ENCODE data around the gene GAMT.
A peak's percentile ranks its signal among the peaks of the same experiment; 100 is the strongest.

GAMT gene

GRCh38 chr19:1400281-1401137, 833 bp downstream of the GAMT start:
- Mint-ChIP-seq H3K27me3 (no peaks in the 10 kb centered on the region), H3K4me1 (peaks cover 16% of the 10 kb centered on the region), H3K4me3 (peak overlapping the region; percentile 68), H3K36me3 (no peaks in the 10 kb centered on the region), H3K9me3 (no peaks in the 10 kb centered on the region), H3K27ac (no peak overlapping the region)

DNA sequence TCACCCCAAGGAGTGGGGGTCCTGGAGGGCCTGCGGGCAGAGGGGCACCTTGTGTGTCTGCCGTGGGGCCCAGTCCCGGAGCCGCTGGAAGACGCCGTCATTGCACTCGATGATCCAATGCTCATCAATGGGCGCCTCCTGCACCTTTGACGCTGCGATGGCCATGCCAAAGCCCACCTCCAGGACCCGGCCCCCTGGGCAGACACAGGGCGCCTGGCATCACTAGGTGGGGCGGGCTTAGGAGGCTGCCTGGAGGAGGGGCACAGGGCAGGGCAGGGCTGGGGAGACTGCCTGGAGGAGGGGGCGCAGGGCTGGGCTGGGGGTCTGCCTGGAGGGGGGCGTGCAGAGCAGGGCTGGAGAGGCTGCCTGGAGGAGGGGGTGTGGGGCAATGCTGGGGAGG, 1.6 kb downstream of the GAMT start:
- no peaks in the 10 kb centered on the region for H3K27me3 Mint-ChIP-seq
- peaks cover 16% of the 10 kb centered on the region for H3K4me1 Mint-ChIP-seq
- H3K27ac Mint-ChIP-seq, result no peak overlapping the region
- no peak overlapping the region for H3K4me3 Mint-ChIP-seq
- no peaks in the 10 kb centered on the region for H3K36me3 Mint-ChIP-seq
- H3K9me3 Mint-ChIP-seq, result no peaks in the 10 kb centered on the region

DNA sequence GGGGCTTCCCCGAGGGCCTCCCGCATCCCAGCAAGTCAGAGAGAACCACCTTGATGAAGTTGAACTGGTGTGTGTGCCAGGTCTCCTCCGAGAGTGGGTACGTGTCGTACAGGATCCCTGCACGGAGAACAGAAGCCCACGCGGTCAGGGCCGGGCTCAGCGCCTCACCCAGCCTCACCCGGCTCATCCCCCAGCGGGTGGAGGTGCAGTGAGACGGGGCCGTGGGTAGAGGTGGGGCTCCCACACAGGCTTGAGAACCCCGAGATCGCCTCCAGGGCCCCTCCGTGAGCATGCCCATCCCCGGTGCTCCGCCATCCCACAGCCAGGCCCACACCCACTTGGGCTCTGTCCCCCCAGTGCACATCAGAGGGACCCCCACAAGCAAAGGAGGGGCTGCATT, 2.3 kb downstream of the GAMT start:
- H3K9me3 Mint-ChIP-seq, result no peaks in the 10 kb centered on the region
- H3K36me3 Mint-ChIP-seq, result no peaks in the 10 kb centered on the region
- no peak overlapping the region for H3K27ac Mint-ChIP-seq
- H3K4me3 Mint-ChIP-seq, result no peak overlapping the region
- H3K27me3 Mint-ChIP-seq, result no peaks in the 10 kb centered on the region
- peaks cover 16% of the 10 kb centered on the region for H3K4me1 Mint-ChIP-seq

DNA sequence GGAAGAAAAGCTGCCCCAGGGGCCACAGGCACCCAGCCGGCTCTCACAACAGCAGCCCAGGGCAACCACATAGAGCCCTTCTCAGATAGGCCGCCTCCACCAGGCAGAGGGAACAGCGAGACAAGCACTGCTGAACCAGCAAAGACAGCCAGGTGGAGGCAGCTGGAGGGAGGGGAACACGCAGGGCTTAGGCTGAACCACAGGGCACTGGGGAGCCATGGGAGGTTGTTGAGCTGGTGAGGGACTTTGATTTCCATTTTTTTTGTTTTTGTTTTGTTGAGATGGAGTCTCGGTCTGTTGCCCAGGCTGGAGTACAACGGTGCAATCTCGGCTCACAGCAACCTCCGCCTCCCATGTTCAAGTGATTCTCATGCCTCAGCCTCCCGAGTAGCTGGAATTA, 3.5 kb downstream of the GAMT start:
- Mint-ChIP-seq H3K36me3 (no peaks in the 10 kb centered on the region), H3K4me1 (peaks cover 14% of the 10 kb centered on the region), H3K9me3 (no peaks in the 10 kb centered on the region), H3K27me3 (no peaks in the 10 kb centered on the region), H3K4me3 (no peak overlapping the region), H3K27ac (no peak overlapping the region)

DNA sequence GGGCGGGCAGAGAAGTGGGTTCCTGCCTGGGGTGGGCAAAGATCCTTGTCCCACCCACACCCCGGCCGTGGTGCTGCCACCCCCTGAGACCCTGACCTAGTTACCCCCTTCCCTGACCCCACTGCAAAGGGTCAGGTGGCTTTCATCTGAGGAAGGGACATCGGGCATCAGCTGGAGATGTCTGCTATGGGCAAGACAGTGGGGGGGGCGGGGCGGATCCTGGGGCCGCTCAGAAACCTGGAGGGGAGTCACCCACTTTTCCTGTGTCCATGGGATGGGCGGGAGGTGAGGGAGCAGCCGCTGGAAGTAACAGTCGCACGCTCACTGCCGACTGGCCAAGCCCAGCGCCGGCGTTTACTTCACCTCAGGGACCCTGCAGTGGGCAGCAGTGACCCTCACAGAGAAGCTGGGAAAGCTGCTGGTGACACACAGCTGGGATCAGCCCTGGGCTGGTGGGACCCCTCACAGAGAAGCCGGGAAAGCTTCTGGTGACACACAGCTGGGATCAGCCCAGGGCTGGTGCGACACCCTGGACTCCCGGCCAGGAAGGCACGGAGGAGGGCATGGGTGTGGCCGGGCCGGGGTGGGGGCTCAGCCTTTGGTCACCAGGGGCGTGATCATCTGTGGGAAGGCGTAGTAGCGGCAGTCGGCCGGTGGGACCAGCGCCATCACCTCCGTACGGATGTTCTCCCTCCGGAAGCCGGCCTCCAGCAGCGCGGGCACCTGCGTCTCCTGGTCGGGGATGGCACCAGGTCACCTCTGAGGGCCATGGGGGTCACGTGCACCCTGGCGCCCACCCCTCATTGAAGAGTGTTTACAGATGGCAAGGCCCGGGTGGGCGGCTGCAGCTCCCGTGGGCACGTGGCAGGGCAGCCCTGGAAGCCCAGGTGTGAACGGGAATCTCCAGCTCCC, 4.3 kb downstream of the GAMT start:
- H3K27ac Mint-ChIP-seq, result no peak overlapping the region
- H3K27me3 Mint-ChIP-seq, result no peaks in the 10 kb centered on the region
- no peaks in the 10 kb centered on the region for H3K9me3 Mint-ChIP-seq
- H3K36me3 Mint-ChIP-seq, result peaks cover 1% of the 10 kb centered on the region
- peaks cover 9% of the 10 kb centered on the region for H3K4me1 Mint-ChIP-seq
- no peak overlapping the region for H3K4me3 Mint-ChIP-seq

GRCh38 chr19:1396019-1396767, 5.1 kb downstream of the GAMT start:
- Mint-ChIP-seq H3K4me1 (peaks cover 9% of the 10 kb centered on the region), H3K36me3 (peaks cover 1% of the 10 kb centered on the region), H3K27me3 (no peaks in the 10 kb centered on the region), H3K4me3 (no peak overlapping the region), H3K27ac (no peak overlapping the region), H3K9me3 (no peaks in the 10 kb centered on the region)

DNA sequence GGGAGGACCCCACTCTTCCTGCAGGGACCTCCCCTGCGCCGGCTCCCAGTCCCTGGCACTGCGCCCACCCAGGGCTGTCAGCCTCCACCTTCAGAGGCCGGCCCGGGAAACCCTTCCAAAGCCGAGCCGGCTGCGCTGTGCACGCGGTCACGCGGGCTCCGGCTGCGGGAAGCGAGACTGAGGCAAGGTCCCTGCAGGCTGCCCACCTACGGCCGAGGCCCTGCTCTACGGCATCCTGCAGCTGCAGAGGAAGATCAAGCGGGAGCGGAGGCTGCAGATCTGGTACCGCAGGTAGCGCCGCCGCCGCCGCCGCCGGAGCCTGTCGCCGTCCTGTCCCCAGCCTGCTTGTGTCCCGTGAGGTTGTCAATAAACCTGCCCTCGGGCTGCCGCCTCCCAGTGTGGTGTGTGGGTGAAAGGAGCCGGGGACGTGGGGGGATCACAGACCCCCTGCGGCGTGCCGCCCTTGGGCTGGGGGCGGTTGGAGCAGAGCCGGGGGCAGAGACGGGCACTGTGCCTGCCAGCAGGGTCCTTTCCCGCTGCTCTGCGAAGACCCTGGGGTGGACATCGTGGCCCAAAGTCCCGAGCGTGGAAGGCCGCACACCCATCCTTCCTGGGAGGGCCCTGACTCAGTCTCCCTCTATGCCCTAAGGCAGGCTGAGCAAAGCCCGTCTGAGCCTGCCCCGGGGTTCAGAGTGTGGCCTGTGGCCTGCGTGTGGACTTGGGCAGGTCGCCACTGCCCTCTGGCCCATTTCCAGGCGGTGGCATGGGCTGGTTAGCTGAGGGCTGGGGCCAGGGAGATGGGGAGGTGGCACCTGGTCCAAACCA, 5.9 kb downstream of the GAMT start:
- H3K9me3 Mint-ChIP-seq, result no peaks in the 10 kb centered on the region
- H3K36me3 Mint-ChIP-seq, result peaks cover 1% of the 10 kb centered on the region
- no peaks in the 10 kb centered on the region for H3K27me3 Mint-ChIP-seq
- no peak overlapping the region for H3K4me3 Mint-ChIP-seq
- H3K27ac Mint-ChIP-seq, result no peak overlapping the region
- peaks cover 9% of the 10 kb centered on the region for H3K4me1 Mint-ChIP-seq

DNA sequence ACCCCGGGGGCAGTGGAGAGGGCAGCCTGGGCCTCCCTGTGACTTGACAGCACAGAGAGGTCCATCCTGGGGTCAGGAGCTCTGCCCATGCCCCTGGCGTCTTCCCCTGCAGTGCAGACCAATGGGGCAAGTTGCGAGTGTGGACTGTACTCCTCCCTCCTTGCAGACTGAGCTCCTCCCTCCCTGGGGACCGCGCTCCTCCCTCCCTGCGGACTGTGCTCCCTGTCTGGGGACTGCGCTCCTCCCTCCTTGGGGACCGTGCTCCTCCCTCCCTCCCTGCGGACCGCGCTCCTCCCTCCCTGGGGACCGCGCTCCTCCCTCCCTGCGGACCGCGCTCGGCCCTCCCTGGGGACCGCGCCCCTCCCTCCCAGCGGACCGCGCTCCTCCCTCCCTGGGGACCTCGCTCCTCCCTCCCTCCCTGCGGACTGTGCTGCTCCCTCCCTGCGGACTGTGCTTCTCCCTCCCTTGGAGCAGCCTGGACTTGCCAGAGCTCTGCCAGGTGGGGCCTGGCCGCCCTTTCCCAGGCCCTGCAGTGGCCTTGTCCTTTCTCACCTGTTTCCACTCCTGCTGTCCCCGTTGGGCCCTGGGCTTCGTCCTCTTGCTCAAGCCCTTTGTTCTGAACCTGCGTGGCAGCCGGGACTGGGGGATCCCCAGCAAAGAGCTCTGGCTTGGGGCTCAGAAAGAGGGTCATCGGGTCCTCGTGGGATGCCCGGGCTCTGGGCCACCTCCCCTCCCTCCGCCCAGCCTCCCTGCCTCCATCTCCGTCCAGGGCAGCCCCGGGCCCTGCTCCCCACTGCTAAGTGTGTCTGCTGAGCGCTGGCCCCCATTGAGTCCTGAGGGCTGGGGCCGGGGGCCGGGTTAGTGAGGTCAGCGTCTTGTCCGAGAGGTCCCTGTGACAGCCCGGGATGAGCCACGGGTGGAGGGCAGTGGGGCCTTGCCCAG, 6.8 kb downstream of the GAMT start:
- no peaks in the 10 kb centered on the region for H3K9me3 Mint-ChIP-seq
- no peaks in the 10 kb centered on the region for H3K27me3 Mint-ChIP-seq
- H3K36me3 Mint-ChIP-seq, result peaks cover 1% of the 10 kb centered on the region
- no peak overlapping the region for H3K4me3 Mint-ChIP-seq
- H3K4me1 Mint-ChIP-seq, result peaks cover 5% of the 10 kb centered on the region
- H3K27ac Mint-ChIP-seq, result peak overlapping the region; percentile 35

DNA sequence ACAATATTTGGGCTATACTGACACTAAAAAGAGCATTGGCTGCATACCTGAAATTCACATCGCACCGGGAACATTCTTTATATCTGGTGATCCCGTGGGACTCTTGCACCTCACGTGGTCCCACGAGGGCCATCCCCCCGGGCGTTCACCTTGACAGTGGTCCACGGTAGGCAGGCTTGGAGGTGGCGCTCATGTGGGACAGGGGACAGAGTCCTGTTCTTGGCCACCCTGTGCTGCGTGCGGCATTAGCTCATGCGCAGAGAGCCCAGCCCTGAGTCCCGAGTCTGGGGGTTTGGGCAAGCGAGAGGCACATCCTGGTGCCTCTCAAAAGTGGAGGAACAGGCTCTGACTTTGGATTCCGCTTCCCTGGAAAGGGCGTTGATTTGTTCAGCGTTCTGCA, 7.5 kb downstream of the GAMT start:
- Mint-ChIP-seq H3K27ac (no peak overlapping the region), H3K36me3 (peaks cover 1% of the 10 kb centered on the region)

GRCh38 chr19:1392939-1393530, 8.3 kb downstream of the GAMT start:
- H3K4me1 Mint-ChIP-seq, result peaks cover 9% of the 10 kb centered on the region
- H3K9me3 Mint-ChIP-seq, result no peaks in the 10 kb centered on the region
- H3K4me3 Mint-ChIP-seq, result no peak overlapping the region
- H3K27me3 Mint-ChIP-seq, result no peaks in the 10 kb centered on the region
- H3K36me3 Mint-ChIP-seq, result peaks cover 3% of the 10 kb centered on the region
- H3K27ac Mint-ChIP-seq, result no peak overlapping the region

More for the DNA sequence above, 7.5 kb downstream of the GAMT start:
- no peaks in the 10 kb centered on the region for H3K27me3 Mint-ChIP-seq
- H3K4me3 Mint-ChIP-seq, result no peak overlapping the region
- H3K9me3 Mint-ChIP-seq, result no peaks in the 10 kb centered on the region
- peaks cover 8% of the 10 kb centered on the region for H3K4me1 Mint-ChIP-seq

- Mint-ChIP-seq H3K9me3 (no peaks in the 10 kb centered on the region), H3K4me1 (peaks cover 9% of the 10 kb centered on the region), H3K4me3 (no peak overlapping the region), H3K27ac (no peak overlapping the region), H3K27me3 (no peaks in the 10 kb centered on the region), H3K36me3 (peaks cover 3% of the 10 kb centered on the region)
Observed at GRCh38 chr19:1392407-1392806, 8.9 kb downstream of the GAMT start.

DNA sequence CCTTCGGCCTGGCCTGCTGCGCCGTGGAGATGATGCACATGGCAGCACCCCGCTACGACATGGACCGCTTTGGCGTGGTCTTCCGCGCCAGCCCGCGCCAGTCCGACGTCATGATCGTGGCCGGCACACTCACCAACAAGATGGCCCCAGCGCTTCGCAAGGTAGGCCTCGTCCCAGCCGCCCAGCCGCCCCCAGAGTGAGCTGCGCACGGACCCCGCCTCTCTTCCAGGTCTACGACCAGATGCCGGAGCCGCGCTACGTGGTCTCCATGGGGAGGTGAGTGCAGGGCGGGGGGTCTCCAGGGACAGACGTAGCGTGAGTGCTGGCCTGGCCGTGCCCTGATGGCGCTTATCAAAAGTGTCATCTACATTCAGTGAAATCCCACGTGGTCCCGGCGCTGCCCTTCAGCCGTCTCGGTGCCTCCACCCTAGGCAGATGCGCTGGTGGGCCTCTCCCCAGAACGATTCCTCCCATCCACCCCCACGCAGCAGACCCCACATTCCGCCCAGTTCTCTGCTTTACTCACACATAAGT, 10.4 kb downstream of the GAMT start:
- peaks cover 14% of the 10 kb centered on the region for H3K4me1 Mint-ChIP-seq
- H3K27ac Mint-ChIP-seq, result no peak overlapping the region
- no peaks in the 10 kb centered on the region for H3K9me3 Mint-ChIP-seq
- H3K4me3 Mint-ChIP-seq, result no peak overlapping the region
- peaks cover 3% of the 10 kb centered on the region for H3K36me3 Mint-ChIP-seq
- no peaks in the 10 kb centered on the region for H3K27me3 Mint-ChIP-seq

GRCh38 chr19:1389033-1389940, 12.1 kb downstream of the GAMT start:
- no peak overlapping the region for H3K27ac Mint-ChIP-seq
- H3K36me3 Mint-ChIP-seq, result peaks cover 3% of the 10 kb centered on the region
- no peaks in the 10 kb centered on the region for H3K27me3 Mint-ChIP-seq
- no peak overlapping the region for H3K4me3 Mint-ChIP-seq
- H3K9me3 Mint-ChIP-seq, result no peaks in the 10 kb centered on the region
- peaks cover 19% of the 10 kb centered on the region for H3K4me1 Mint-ChIP-seq

All from activated naive CD4-positive, alpha-beta T cell treated with anti-CD3 and anti-CD28 coated beads, Interleukin-2, amount 50 U/mL, for 24 hours (primary cell).